ENCODE measurements around the gene CCDC80.

DNA sequence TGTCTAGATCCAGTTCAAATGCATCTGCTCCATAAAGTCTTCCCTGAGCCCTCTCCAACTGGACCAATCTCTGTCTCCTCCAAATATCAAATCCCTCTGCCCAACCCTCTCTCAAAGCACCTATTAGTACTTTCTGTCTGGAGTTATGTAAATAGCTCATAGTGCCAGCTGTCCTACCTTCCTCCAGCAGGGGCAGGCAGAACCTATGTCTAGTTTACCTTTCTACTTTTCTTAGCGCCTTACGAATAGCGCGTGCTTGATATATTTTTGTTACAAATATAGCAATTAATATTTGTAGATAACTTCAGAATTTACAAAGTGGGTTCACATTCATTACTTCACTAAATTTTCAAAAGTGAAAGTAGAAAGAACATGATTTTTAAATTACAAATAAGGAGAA, 14.0 kb upstream of the CCDC80 start:
- TF ChIP-seq, protein P1, sequence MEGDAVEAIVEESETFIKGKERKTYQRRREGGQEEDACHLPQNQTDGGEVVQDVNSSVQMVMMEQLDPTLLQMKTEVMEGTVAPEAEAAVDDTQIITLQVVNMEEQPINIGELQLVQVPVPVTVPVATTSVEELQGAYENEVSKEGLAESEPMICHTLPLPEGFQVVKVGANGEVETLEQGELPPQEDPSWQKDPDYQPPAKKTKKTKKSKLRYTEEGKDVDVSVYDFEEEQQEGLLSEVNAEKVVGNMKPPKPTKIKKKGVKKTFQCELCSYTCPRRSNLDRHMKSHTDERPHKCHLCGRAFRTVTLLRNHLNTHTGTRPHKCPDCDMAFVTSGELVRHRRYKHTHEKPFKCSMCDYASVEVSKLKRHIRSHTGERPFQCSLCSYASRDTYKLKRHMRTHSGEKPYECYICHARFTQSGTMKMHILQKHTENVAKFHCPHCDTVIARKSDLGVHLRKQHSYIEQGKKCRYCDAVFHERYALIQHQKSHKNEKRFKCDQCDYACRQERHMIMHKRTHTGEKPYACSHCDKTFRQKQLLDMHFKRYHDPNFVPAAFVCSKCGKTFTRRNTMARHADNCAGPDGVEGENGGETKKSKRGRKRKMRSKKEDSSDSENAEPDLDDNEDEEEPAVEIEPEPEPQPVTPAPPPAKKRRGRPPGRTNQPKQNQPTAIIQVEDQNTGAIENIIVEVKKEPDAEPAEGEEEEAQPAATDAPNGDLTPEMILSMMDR (conservative IDR thresholded peaks at IDR 0.05; ENCODE audit: low read length) = peak; percentile 55
- TF ChIP-seq EZH2phosphoT487 (IDR thresholded peaks at IDR 0.05; ENCODE audit: borderline replicate concordance) = no peak

Measured in Loucy (cell line).